M059J (cell line): ENCODE measurements around the gene RPTOR. TPM values are rescaled to one million over a fixed set of nuclear protein-coding genes. Genes with fewer than 3 reads are reported as not detected.
A peak's percentile ranks its signal among the peaks of the same experiment; 100 is the strongest.
"Not testable (repeated sequence)": the region's sequence is repeated elsewhere in the genome, so short reads cannot be mapped to it uniquely, and the experiment has no call there.

Experiments used
- DNase-seq: peaks from one replicate; pipeline ENCODE4 v3.0.0-alpha.2; 2012; ENCODE audit warnings: low read depth
- total RNA-seq: library from RNA; depleted of rRNA; stranded (reverse); fragments of >200 nt; shearing (Covaris generic); gene quantifications from 2 replicates; pipeline ENCODE4 v1.2.3, GENCODE V29; 2014

RPTOR gene
- total RNA-seq, 1 experiment from 2014 or later: 20.8 TPM

GRCh38 chr17:80545499-80545826, 825 bp downstream of the RPTOR start:
- DNase-seq: peak; percentile 7

GRCh38 chr17:80546267-80546666, 1.6 kb downstream of the RPTOR start:
- no peak for DNase-seq

GRCh38 chr17:80552523-80552922, 7.9 kb downstream of the RPTOR start:
- DNase-seq: no peak

GRCh38 chr17:80555266-80555665, 10.6 kb downstream of the RPTOR start:
- no peak for DNase-seq

GRCh38 chr17:80558046-80558445, 13.4 kb downstream of the RPTOR start:
- no peak for DNase-seq

- peak; percentile 34 for DNase-seq
Measured at GRCh38 chr17:80559825-80560251, 15.2 kb downstream of the RPTOR start.

GRCh38 chr17:80561541-80562114, 17.0 kb downstream of the RPTOR start:
- no peak for DNase-seq

- no peak for DNase-seq
Measured at GRCh38 chr17:80564545-80564944, 19.9 kb downstream of the RPTOR start.

GRCh38 chr17:80565343-80566053, 20.9 kb downstream of the RPTOR start:
- no peak for DNase-seq

- no peak for DNase-seq
Measured at GRCh38 chr17:80566054-80566400, 21.4 kb downstream of the RPTOR start.

- no peak for DNase-seq
Measured at GRCh38 chr17:80568246-80568645, 23.6 kb downstream of the RPTOR start.

GRCh38 chr17:80569924-80570323, 25.3 kb downstream of the RPTOR start:
- no peak for DNase-seq

GRCh38 chr17:80573701-80574100, 29.1 kb downstream of the RPTOR start:
- DNase-seq: no peak

- DNase-seq: no peak
Measured at GRCh38 chr17:80574496-80574895, 29.9 kb downstream of the RPTOR start.

GRCh38 chr17:80575057-80575875, 30.6 kb downstream of the RPTOR start:
- peak; percentile 65 for DNase-seq

GRCh38 chr17:80577876-80578570, 33.4 kb downstream of the RPTOR start:
- no peak for DNase-seq

- not testable (repeated sequence) for DNase-seq
Measured at GRCh38 chr17:80578668-80579388, 34.2 kb downstream of the RPTOR start.

- DNase-seq: no peak
Measured at GRCh38 chr17:80582165-80582564, 37.5 kb downstream of the RPTOR start.

- no peak for DNase-seq
Measured at GRCh38 chr17:80584176-80584905, 39.7 kb downstream of the RPTOR start.

- no peak for DNase-seq
Measured at GRCh38 chr17:80585890-80586845, 41.5 kb downstream of the RPTOR start.
